Measurements from ENCODE around the gene POU4F3.

DNA sequence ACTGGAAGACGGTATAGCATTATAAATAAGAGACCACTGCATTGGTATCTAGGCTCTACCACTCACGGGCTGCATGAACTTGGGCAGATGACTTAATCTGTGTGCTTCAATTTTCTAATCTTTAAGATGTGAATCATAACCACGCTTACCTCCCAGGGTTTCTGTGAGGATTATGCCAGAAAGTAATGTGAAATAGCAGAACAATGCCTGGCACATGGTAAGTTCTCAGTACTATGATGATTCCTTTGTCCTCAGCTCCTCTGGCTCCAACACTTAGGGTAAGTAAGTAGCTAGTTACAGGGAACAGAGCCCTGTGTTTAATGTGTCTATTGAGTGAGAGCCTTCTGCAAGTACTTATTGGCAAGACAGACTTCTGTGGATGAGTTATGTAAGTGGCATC lies 31.1 kb downstream of the POU4F3 start:
- TF ChIP-seq POLR2AphosphoS5 (IDR thresholded peaks at IDR 0.05) (no peak), CTCF (IDR thresholded peaks at IDR 0.05) (no peak)
